Esophagus muscularis mucosa (tissue), 4 donors: Measurements from ENCODE around the gene LIMK1.
A peak's percentile ranks its signal among the peaks of the same experiment; 100 is the strongest.

Source experiments
- CTCF ChIP-seq, 3 experiments: fragments of 200-600 bp in 2 of 3; fragments of 450-650 bp in 1 of 3; sonication (generic) in 2 of 3; IDR thresholded peaks; one replicate each; pipeline ENCODE4 v1.5.1; 2017 to 2019; ENCODE audit warnings: antibody characterized with exemption in 3 of 3, mild to moderate bottlenecking in 2 of 3, moderate library complexity in 1 of 3
- EP300 ChIP-seq: sonication (generic); formaldehyde crosslinking; IDR thresholded peaks from one replicate; pipeline ENCODE4 v1.6.1; 2017; ENCODE audit warnings: antibody characterized with exemption
- POLR2A ChIP-seq: fragments of 450-650 bp; IDR thresholded peaks from one replicate; pipeline ENCODE4 v1.6.1; 2017; ENCODE audit warnings: antibody characterized with exemption, moderate library complexity, mild to moderate bottlenecking, low read depth
- POLR2AphosphoS5 ChIP-seq, 2 donors: sonication (generic); formaldehyde crosslinking; IDR thresholded peaks; one replicate each; pipeline ENCODE4 v1.6.1; 2017; ENCODE audit warnings: antibody characterized with exemption in 2 of 2

GRCh38 chr7:74066626-74067025, 17.0 kb upstream of the LIMK1 start:
- TF ChIP-seq CTCF (IDR thresholded peaks at IDR 0.05) (no peak), POLR2A (no peak), POLR2AphosphoS5 (IDR thresholded peaks at IDR 0.05) (peak in 1 of 2 donors; percentile 49), EP300 (no peak)
